ENCODE results near the gene IRAK2. TPM values are rescaled to one million over a fixed set of nuclear protein-coding genes. Genes with fewer than 3 reads are reported as not detected.
A peak's percentile ranks its signal among the peaks of the same experiment; 100 is the strongest.
"Not testable (repeated sequence)": the region's sequence is repeated elsewhere in the genome, so short reads cannot be mapped to it uniquely, and the experiment has no call there.

IRAK2 gene
- total and polyA plus RNA-seq, 8 donors, result 0.45 to 6.2 (median 2.3) TPM; not detected in 1

- Histone ChIP-seq H3K9me3 (no peaks in the 10 kb centered on the region), H3K4me1 (no peaks in the 10 kb centered on the region), H3K27ac (no peak overlapping the region), H3K27me3 (no peaks in the 10 kb centered on the region), H3K4me3 (no peak overlapping the region), H3K36me3 (peaks cover 24 to 54% (median 48%) of the 10 kb centered on the region in 4 donors)
- DNase-seq, result no peak
- intact Hi-C loops (cut with DNase I; ENCODE audit: low total_unique reads), result no loop called here
- WGBS, 5 donors, result 85 to 92% (median 89%) methylated on average over 4 of the region's 4 CpGs
- TF ChIP-seq EP300 (IDR thresholded peaks at IDR 0.05), result no peak
- no peak for TF ChIP-seq CTCF (IDR thresholded peaks at IDR 0.05)
- TF ChIP-seq POLR2A (IDR thresholded peaks at IDR 0.05), result no peak
- TF ChIP-seq POLR2AphosphoS5 (IDR thresholded peaks at IDR 0.05), result no peak
These were observed 9.6 kb upstream of the IRAK2 start for GRCh38 chr3:10155123-10155472.

- Histone ChIP-seq H3K27ac (no peak overlapping the region), H3K9me3 (no peaks in the 10 kb centered on the region), H3K27me3 (no peaks in the 10 kb centered on the region), H3K4me1 (no peaks in the 10 kb centered on the region), H3K36me3 (peaks cover 18 to 48% (median 43%) of the 10 kb centered on the region in 4 donors), H3K4me3 (no peak overlapping the region)
- no peak for DNase-seq
- intact Hi-C loops (cut with DNase I; ENCODE audit: low total_unique reads), result no loop called here
- no peak for TF ChIP-seq CTCF (IDR thresholded peaks at IDR 0.05)
- TF ChIP-seq POLR2AphosphoS5 (IDR thresholded peaks at IDR 0.05), result no peak
- no peak for TF ChIP-seq POLR2A (IDR thresholded peaks at IDR 0.05)
- no peak for TF ChIP-seq EP300 (IDR thresholded peaks at IDR 0.05)
- 94 to 98% (median 95%) methylated on average over 4 of the region's 4 CpGs for WGBS, 5 donors
These were observed 9.1 kb upstream of the IRAK2 start for GRCh38 chr3:10155658-10156057.

GRCh38 chr3:10157031-10157430 lies 7.7 kb upstream of the IRAK2 start:
- peaks cover 7 to 35% (median 29%) of the 10 kb centered on the region in 4 donors for H3K36me3 ChIP-seq
- TF ChIP-seq POLR2A (IDR thresholded peaks at IDR 0.05) (no peak), EP300 (IDR thresholded peaks at IDR 0.05) (no peak), POLR2AphosphoS5 (IDR thresholded peaks at IDR 0.05) (no peak), CTCF (IDR thresholded peaks at IDR 0.05) (no peak)
- H3K9me3 ChIP-seq, result no peaks in the 10 kb centered on the region
- DNase-seq, result peak in 1 of 2 donors; percentile 11
- no peak overlapping the region for H3K27ac ChIP-seq
- no peak overlapping the region for H3K4me3 ChIP-seq
- WGBS, 5 donors, result 46 to 78% (median 73%) methylated on average over 4 of the region's 4 CpGs
- no peaks in the 10 kb centered on the region for H3K27me3 ChIP-seq
- intact Hi-C loops (cut with DNase I; ENCODE audit: low total_unique reads), result no loop called here
- no peaks in the 10 kb centered on the region for H3K4me1 ChIP-seq

- intact Hi-C loops (cut with DNase I; ENCODE audit: low total_unique reads); H3K4me1 ChIP-seq; H3K4me3 ChIP-seq; DNase-seq; H3K9me3 ChIP-seq; H3K27me3 ChIP-seq; H3K27ac ChIP-seq: not testable (repeated sequence)
- 89 to 99% (median 98%) methylated on average over 6 of the region's 6 CpGs for WGBS, 5 donors
- peaks cover under 1 to 19% (median 14%) of the 10 kb centered on the region in 4 donors for H3K36me3 ChIP-seq
These were observed 6.2 kb upstream of the IRAK2 start for GRCh38 chr3:10158555-10158954.

- DNase-seq, result peak in 1 of 2 donors; percentile 30
- peaks cover 0 to 1% (median 0%) of the 10 kb centered on the region in 4 donors for H3K36me3 ChIP-seq
- intact Hi-C loops (cut with DNase I; ENCODE audit: low total_unique reads), result loop anchor here (10.0 kb wide), 1 partner anchor 64 kb away; no protein-coding TSS in a partner anchor
- WGBS, 5 donors, result 53 to 65% (median 61%) methylated on average over 1 of the region's 1 CpG
- H3K4me1 ChIP-seq, result peaks cover 10 to 13% (median 10%) of the 10 kb centered on the region in 4 donors
- H3K4me3 ChIP-seq, result no peak overlapping the region
- no peak for TF ChIP-seq CTCF (IDR thresholded peaks at IDR 0.05)
- H3K27me3 ChIP-seq, result no peaks in the 10 kb centered on the region
- no peak overlapping the region for H3K27ac ChIP-seq
- no peaks in the 10 kb centered on the region for H3K9me3 ChIP-seq
These were observed 4.4 kb upstream of the IRAK2 start for GRCh38 chr3:10160346-10160745.

Measured in stomach (tissue), 9 donors.